KMS-11 (cell line): ENCODE measurements around the gene GJA10.
"Not testable (repeated sequence)": the region's sequence is repeated elsewhere in the genome, so short reads cannot be mapped to it uniquely, and the experiment has no call there.

Source experiments
- H2AFZ ChIP-seq: fragments of 200-600 bp; sonication (generic); 2 replicates; pipeline ENCODE4 v1.6.1; 2016; ENCODE audit warnings: antibody characterized with exemption, mixed run types, low read depth
- H3K27ac ChIP-seq: fragments of 200-600 bp; sonication (generic); 2 replicates; pipeline ENCODE4 v1.6.1; 2016; ENCODE audit warnings: mild to moderate bottlenecking, mixed run types
- H3K27me3 ChIP-seq: fragments of 200-600 bp; sonication (generic); 2 replicates; pipeline ENCODE4 v1.6.1; 2017; ENCODE audit warnings: mild to moderate bottlenecking, low read depth, mixed run types, moderate library complexity; ENCODE audit not compliant: insufficient read depth
- H3K36me3 ChIP-seq: fragments of 200-600 bp; sonication (generic); 2 replicates; pipeline ENCODE4 v1.6.1; 2017; ENCODE audit warnings: mild to moderate bottlenecking, mixed run types; ENCODE audit not compliant: insufficient read depth
- H3K4me1 ChIP-seq: fragments of 200-600 bp; sonication (generic); 2 replicates; pipeline ENCODE4 v1.6.1; 2016; ENCODE audit warnings: mild to moderate bottlenecking, low read depth, mixed run types; ENCODE audit not compliant: poor library complexity, severe bottlenecking
- H3K4me2 ChIP-seq: fragments of 200-600 bp; sonication (generic); 2 replicates; pipeline ENCODE4 v1.7.0; 2016; ENCODE audit warnings: mild to moderate bottlenecking, mixed run types
- H3K4me3 ChIP-seq: fragments of 200-600 bp; sonication (generic); IDR thresholded peaks from 2 replicates; pipeline ENCODE4 v1.6.1; 2017; ENCODE audit warnings: low read depth, low read length, mixed read lengths; ENCODE audit not compliant: insufficient read depth
- H3K79me2 ChIP-seq: fragments of 200-600 bp; sonication (generic); 2 replicates; pipeline ENCODE4 v1.6.1; 2016; ENCODE audit warnings: low read depth, mixed run types; ENCODE audit not compliant: insufficient read depth
- H3K9ac ChIP-seq: fragments of 200-600 bp; sonication (generic); 2 replicates; pipeline ENCODE4 v1.6.1; 2016; ENCODE audit warnings: mild to moderate bottlenecking, mixed run types
- H4K20me1 ChIP-seq: fragments of 200-600 bp; sonication (generic); 2 replicates; pipeline ENCODE4 v1.6.1; 2016; ENCODE audit warnings: mild to moderate bottlenecking, mixed run types; ENCODE audit not compliant: insufficient read depth
- TF ChIP-seq, protein P1 (sequence below): fragments of 200-600 bp; sonication (generic); conservative IDR thresholded peaks from 2 replicates; pipeline ENCODE4 v1.6.1; 2017; ENCODE audit warnings: low read depth, mild to moderate bottlenecking, antibody characterized with exemption, low read length, moderate library complexity, mixed read lengths

Gene GJA10

DNA sequence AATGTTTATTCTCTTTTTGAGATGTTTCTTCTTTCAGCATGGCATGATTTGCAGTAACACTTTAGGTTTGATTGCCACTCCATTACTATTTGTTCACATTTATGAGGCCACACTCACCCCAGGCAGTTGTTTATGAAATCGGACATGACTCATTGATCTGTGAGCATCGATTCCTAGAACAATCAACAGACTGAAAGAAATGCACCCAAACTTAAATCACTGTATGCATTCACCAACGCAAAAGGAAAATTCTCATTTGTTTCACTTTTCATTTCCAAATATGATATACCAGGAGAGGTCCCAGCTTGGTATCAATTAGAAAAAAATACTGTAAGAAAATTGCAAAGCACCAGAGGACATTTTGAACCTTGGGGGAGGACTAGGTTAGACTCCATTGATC lies 5.4 kb upstream of the GJA10 start:
- TF ChIP-seq, protein P1, sequence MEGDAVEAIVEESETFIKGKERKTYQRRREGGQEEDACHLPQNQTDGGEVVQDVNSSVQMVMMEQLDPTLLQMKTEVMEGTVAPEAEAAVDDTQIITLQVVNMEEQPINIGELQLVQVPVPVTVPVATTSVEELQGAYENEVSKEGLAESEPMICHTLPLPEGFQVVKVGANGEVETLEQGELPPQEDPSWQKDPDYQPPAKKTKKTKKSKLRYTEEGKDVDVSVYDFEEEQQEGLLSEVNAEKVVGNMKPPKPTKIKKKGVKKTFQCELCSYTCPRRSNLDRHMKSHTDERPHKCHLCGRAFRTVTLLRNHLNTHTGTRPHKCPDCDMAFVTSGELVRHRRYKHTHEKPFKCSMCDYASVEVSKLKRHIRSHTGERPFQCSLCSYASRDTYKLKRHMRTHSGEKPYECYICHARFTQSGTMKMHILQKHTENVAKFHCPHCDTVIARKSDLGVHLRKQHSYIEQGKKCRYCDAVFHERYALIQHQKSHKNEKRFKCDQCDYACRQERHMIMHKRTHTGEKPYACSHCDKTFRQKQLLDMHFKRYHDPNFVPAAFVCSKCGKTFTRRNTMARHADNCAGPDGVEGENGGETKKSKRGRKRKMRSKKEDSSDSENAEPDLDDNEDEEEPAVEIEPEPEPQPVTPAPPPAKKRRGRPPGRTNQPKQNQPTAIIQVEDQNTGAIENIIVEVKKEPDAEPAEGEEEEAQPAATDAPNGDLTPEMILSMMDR = no peak
- H3K4me2 ChIP-seq = no peak overlapping the region
- H3K9ac ChIP-seq = no peak overlapping the region
- no peaks in the 10 kb centered on the region for H3K4me1 ChIP-seq
- no peaks in the 10 kb centered on the region for H3K27me3 ChIP-seq
- no peaks in the 10 kb centered on the region for H4K20me1 ChIP-seq
- H3K27ac ChIP-seq = no peak overlapping the region
- H3K4me3 ChIP-seq = no peak overlapping the region
- H2AFZ ChIP-seq = no peak overlapping the region
- no peaks in the 10 kb centered on the region for H3K36me3 ChIP-seq
- H3K79me2 ChIP-seq = no peaks in the 10 kb centered on the region

DNA sequence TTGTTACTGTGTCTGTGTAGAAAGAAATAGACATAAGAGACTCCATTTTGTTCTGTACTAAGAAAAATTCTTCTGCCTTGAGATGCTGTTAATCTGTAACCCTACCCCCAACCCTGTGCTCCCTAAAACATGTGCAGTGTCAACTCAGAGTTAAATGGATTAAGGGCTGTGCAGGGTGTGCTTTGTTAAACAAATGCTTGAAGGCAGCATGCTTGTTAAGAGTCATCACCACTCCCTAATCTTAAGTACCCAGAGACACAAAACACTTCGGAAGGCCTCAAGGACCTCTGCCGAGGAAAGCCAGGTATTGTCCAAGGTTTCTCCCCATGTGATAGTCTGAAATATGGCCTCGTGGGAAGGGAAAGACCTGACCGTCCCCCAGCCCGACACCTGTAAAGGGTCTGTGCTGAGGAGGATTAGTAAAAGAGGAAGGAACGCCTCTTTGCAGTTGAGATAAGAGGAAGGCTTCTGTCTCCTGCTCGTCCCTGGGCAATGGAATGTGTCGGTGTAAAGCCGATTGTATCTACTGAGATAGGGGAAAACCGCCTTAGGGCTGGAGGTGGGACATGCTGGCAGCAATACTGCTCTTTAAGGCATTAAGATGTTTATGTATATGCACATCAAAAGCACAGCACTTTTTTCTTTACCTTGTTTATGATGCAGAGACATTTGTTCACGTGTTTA lies 3.3 kb upstream of the GJA10 start:
- H3K27me3 ChIP-seq, H3K79me2 ChIP-seq, H3K4me3 ChIP-seq, H4K20me1 ChIP-seq, H3K9ac ChIP-seq, H2AFZ ChIP-seq, H3K27ac ChIP-seq, H3K4me2 ChIP-seq, H3K36me3 ChIP-seq, H3K4me1 ChIP-seq: not testable (repeated sequence)

DNA sequence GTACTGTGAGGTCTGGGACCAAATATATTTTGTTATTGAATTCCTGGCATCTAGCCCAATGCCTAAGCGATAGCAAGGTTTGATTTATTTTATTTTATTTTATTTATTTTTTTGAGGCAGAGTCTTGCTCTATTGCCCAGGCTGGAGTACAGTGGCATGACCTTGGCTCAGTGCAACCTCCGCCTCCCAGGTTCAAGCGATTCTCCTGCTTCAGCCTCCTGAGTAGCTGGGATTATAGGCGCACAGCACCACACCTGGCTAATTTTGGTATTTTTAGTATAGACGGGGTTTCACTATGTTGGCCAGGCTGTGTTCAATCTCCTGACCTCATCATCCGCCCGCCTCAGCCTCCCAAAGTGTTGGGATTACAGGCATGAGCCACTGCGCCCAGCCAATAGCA lies 1.7 kb upstream of the GJA10 start:
- not testable (repeated sequence) for H3K4me2 ChIP-seq, H3K27me3 ChIP-seq, H2AFZ ChIP-seq, H3K27ac ChIP-seq, H3K4me3 ChIP-seq, H4K20me1 ChIP-seq, H3K4me1 ChIP-seq, H3K9ac ChIP-seq, H3K79me2 ChIP-seq, H3K36me3 ChIP-seq

DNA sequence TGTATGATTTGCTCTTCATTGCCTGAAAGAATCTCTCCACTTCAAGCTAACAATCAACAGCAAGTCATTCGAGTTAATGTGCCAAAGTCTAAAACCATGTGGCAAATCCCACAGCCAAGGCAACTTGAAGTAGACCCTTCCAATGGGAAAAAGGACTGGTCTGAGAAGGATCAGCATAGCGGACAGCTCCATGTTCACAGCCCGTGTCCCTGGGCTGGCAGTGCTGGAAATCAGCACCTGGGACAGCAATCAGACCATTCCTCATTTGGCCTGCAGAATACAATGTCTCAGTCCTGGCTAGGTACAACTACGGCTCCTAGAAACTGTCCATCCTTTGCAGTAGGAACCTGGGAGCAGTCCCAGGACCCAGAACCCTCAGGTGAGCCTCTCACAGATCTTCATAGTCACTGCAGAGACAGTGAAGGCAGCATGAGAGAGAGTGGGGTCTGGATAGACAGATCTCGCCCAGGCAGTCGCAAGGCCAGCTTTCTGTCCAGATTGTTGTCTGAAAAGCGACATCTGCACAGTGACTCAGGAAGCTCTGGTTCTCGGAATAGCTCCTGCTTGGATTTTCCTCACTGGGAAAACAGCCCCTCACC lies 1.1 kb downstream of the GJA10 start:
- TF ChIP-seq, protein P1 = no peak
- Histone ChIP-seq H3K4me2 (no peak overlapping the region), H4K20me1 (no peaks in the 10 kb centered on the region)

DNA sequence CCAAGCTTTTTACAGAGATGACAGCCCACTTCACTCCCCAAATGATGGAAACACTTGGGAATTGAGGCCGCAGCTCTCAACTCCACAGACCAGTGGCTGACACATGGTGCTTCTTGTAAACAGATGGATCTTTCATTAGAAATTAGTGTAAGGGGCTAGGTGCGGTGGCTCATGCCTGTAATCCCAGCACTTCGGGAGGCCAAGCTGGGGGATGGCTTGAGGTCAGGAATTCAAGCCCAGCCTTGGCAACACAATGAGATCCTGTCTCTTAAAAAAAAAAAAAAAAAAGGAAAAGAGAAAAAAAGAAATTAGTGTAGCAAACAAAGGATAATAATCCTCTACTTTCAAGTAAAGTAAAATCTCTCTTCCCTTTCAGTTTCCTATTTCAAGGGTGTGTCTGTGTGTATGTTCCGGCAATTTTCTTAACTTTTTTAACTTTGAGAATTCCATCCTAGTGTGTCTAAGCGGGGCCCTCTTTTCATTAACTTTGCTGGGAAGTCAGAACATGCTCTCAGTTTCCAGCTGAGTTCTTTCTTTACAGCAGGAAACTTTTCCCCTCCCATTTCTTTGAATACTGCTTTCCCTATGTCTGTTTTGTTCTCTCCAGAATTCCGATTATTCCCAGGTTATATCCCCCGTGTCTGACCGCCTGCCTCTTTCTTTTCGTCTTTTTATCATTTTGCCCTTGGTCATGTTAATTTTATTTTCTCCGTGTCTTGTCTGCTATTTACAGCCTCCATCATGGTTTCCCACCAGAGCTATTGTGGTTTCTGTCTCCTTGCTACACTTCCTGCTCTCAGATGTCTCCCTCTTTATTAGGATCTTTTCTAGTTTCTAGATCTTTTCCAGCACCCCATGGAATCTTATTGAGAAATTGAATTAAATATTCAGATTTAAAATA lies 16.0 kb downstream of the GJA10 start:
- H3K79me2 ChIP-seq, H4K20me1 ChIP-seq, H3K27ac ChIP-seq, H3K36me3 ChIP-seq, H3K9ac ChIP-seq, H3K27me3 ChIP-seq, H3K4me1 ChIP-seq, H2AFZ ChIP-seq, H3K4me3 ChIP-seq, H3K4me2 ChIP-seq: not testable (repeated sequence)

More for the DNA sequence above, 1.1 kb downstream of the GJA10 start:
- H3K79me2 ChIP-seq = no peaks in the 10 kb centered on the region
- H3K9ac ChIP-seq = no peak overlapping the region
- H3K4me3 ChIP-seq = no peak overlapping the region
- no peak overlapping the region for H3K27ac ChIP-seq
- no peaks in the 10 kb centered on the region for H3K4me1 ChIP-seq
- no peaks in the 10 kb centered on the region for H3K36me3 ChIP-seq
- no peaks in the 10 kb centered on the region for H3K27me3 ChIP-seq
- no peak overlapping the region for H2AFZ ChIP-seq
